Eye (tissue), 1 donor: ENCODE measurements around the gene UBE2R2.
"Not testable (repeated sequence)": the region's sequence is repeated elsewhere in the genome, so short reads cannot be mapped to it uniquely, and the experiment has no call there.

Source experiments
- DNase-seq: peaks from one replicate; pipeline ENCODE4 v3.0.0-alpha.2; 2015

UBE2R2 gene

GRCh38 chr9:33843312-33843961, 26.5 kb downstream of the UBE2R2 start:
- no peak for DNase-seq

DNA sequence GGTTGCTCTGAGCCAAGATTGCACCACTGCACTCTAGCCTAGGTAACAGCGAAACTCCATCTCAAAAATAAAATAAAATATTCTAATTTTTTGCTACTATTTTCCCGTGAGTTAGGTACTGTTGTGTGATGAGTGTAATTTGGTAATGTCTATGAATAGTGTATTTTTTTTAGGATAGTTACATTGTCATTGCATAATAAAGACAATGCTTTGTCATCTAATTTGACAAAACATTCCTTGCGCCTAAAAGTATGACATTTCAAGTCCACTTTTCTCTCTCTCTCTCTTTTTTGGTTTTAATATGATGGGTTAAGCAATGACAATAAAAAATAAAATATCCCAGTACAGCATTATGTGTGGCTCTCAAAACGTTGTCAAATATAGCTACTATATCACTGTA, 29.3 kb downstream of the UBE2R2 start:
- DNase-seq, result no peak

DNA sequence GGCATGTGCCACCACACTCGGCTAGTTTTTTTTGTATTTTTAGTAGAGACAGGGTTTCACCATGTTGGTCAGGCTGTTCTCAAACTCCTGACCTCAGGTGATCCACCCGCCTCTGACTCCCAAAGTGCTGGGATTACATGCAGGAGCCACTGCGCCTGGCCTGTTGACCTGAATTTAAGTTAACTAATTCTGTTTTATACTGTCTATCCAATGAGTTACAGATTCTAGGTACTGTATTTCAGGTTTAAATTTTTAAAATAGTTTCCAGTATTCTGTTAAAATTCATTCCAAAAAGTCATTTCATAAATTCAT, 30.9 kb downstream of the UBE2R2 start:
- not testable (repeated sequence) for DNase-seq

DNA sequence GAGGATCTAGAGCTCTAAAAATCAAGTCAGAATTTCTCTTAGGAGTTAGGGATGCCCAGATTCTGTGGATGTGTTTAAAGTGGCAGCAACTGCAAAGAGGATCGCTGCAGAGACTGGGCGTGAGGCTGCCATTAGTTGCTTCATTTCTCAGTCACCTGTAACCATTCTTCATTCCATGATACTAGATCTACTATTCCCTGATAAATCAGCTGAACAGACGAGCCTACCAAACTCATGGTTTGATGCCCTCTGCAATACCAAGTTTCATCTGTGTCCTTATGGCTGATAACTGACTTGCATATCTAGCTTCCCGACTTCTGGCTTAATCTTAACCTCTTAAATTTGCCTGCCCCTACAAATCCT, 33.3 kb downstream of the UBE2R2 start:
- DNase-seq, result no peak

GRCh38 chr9:33850677-33851076, 33.7 kb downstream of the UBE2R2 start:
- DNase-seq, result no peak

- DNase-seq, result no peak
These were observed 34.3 kb downstream of the UBE2R2 start for GRCh38 chr9:33851301-33851700.

GRCh38 chr9:33852216-33852826, 35.4 kb downstream of the UBE2R2 start:
- peak; percentile 66 for DNase-seq

GRCh38 chr9:33856247-33856646, 39.3 kb downstream of the UBE2R2 start:
- DNase-seq, result no peak

- DNase-seq, result no peak
These were observed 41.5 kb downstream of the UBE2R2 start for GRCh38 chr9:33858423-33858822.

DNA sequence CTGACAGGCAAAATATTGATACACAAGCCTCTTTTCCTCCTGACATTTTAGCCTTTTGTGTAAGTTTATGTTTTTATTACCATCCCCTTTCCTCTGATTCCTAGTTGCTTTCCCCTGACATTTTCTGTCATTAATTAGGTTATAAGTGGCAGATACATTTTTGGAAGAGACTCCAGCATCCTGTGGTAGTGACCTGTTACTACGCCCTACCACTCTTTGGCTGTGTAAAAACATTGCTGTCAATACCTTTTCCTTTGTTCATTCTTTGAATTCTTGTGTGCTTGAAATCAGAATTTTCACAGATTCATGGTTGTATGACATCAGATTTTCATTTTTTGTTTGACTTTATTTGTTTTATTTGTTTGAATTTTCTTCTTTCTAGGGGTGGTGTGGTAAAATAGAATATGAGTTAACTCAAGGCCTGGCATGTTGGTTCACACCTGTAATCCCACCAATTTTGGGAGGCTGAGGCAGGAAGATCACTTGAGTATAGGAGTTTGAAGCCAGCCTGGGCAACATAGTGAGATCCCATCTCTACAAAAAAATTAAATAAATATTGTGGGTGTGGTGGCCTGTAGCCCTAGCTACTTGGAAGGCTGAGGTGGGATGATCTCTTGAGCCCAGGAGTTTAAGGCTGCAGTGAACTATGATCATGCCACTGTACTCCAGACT, 43.4 kb downstream of the UBE2R2 start:
- no peak for DNase-seq

DNA sequence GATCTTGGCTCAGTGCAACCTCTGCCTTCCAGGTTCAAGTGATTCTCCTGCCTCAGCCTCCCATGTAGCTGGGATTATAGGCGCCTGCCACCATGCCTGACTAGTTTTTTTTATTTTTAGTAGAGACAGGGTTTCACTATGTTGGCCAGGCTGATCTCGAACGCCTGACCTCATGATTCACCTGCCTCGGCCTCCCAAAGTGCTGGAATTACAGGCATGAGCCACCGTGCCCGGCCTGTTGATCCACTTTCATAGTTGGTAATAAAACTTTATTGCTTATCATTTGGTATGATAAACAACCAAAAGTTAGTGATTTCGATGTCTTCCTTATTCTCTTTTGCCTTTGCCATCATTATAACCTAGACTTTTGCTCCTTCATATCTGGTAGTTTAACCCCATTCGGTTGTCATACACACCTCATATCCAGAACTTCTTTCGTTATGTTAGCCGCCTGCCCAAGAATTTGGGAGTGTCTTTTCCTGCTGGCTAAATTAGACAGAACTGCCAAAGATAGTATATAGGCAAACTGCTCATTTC, 45.0 kb downstream of the UBE2R2 start:
- no peak for DNase-seq

DNA sequence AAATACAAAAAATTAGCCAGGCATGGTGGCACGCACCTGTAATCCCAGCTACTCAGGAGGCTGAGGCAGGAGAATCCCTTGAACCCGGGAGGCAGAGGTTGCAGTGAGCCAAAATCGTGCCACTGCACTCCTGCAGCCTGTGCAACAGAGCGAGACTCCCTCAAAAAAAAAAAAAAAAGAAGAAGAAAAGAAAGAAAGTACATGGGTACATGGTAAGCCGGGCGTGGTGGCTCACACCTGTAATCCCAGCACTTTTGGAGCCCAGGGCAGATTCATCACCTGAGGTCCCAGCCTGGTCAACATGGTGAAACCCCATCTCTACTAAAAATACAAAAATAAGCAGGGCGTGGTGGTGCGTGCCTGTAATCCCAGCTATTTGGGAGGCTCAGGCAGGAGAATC, 46.1 kb downstream of the UBE2R2 start:
- not testable (repeated sequence) for DNase-seq

GRCh38 chr9:33867747-33868439, 50.9 kb downstream of the UBE2R2 start:
- no peak for DNase-seq

DNA sequence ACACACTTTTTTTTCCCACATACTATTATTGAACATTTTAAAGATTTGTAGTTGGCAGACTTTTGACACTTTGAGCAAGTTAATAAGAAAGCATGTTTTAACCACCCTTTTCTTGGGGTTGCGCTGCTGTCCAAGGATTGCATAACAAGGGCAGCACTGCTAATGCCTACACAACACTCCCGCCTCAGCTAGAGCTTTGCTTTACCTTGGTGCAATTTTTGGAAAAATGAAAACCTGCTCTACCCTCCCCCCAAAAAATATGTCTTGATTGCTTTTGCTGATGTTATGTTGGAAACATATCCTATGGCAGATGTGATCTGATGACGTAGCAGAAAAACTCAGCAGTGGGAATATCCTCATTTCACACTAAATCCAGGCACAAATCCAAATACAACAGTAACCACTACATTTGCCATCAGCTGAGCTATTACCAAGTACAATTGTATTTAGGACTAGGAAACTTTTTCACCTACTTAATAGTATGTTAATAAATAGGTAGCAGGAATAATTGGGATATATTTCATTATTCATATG, 51.5 kb downstream of the UBE2R2 start:
- peak; percentile 51 for DNase-seq

DNA sequence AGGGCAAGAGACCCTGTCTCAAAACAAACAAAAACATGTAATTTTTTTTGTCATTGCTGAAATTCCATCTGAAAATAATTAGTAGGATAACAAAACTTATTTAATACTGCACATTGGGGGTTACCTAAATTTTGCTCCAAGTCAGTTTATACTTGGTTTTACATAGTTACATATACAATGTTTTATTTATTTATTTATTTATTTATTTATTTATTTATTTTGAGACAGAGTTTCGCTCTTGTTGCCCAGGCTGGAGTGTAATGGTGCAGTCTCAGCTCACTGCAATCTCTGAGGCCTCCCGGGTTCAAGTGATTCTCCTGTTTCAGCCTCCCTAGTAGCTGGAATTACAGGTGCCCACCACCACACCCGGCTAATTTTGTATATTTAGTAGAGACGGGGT, 52.3 kb downstream of the UBE2R2 start:
- DNase-seq, result not testable (repeated sequence)

DNA sequence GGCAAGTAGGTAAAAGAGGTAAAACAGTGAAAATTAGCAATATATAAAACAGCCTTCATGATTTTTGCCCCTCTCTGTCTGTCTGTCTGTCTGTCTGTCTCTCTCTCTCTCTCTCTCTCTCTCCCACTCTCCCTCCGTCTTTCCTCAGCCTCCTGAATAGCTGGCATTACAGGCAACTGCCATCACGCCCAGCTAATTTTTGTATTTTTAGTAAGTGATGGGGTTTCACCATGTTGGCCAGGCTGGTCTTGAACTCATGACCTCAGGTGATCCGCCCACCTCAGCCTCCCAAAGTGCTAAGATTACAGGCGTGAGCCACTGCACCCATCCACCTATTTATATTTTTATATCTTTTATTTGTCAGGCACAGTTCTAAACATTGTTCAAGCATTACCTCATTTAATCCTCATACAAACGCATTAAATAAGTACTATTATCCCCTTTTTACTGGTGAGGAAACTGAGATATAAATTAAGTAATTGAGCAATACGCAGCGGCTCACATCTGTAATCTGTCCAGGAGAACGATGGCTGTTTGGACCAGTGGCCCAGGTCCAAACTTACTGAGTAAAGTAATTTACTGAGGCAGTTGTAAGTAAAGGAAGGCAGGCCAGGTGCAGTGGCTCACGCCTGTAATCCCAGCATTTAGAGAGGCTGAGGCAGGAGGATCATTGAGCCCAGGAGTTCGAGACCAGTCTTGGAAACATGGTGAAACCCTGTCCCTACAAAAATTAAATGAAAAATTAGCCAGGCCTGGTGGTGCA, 60.9 kb downstream of the UBE2R2 start:
- no peak for DNase-seq

GRCh38 chr9:33878691-33879366, 61.9 kb downstream of the UBE2R2 start:
- DNase-seq, result no peak

DNA sequence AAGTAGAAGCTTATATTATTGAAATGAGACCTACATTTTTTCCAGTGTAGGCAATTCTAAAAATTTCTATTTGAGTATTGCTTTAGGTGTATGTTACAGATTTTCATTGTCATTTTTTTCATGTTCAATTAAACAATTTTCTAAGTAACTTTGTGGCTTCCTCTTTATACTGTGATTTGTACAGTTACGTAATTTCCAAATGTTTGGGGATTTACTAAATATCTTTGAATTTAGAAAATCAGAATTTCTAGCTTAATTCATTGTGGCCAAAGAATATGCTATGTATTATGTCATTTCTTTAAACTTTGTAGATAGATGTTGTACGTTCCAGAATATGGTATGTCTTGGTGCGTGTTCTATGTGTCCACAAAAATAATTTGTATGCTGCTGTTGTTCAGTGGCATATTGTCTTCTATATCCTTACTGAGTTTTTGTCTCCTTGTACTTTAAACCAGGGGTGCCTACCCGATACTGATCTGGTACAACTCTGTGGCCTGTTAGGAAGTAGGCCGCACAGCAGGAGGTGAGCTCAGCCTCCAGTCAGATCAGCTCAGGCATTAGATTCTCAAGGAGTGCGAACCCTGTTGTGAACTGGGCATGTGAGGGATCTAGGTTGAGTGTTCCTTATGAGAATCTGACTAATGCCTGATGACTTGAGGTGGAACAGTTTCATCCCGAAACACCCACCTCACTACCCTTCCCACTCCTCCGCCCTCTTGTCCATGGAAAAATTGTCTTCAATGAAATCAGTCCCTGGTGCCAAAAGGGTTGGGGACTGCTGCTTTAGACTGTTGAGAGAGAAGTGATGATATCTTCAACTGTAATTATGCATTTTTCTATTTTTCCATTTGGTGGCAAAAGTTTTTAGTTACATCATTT, 63.5 kb downstream of the UBE2R2 start:
- peak; percentile 48 for DNase-seq

- no peak for DNase-seq
These were observed 64.7 kb downstream of the UBE2R2 start for GRCh38 chr9:33881635-33882034.

GRCh38 chr9:33884856-33885701, 68.1 kb downstream of the UBE2R2 start:
- DNase-seq, result peak; percentile 72
